H9 (cell line): Measurements from ENCODE around the gene GPN3. TPM values are rescaled to one million over a fixed set of nuclear protein-coding genes. Genes with fewer than 3 reads are reported as not detected.
"Not testable (repeated sequence)": the region's sequence is repeated elsewhere in the genome, so short reads cannot be mapped to it uniquely, and the experiment has no call there.

Experiments used
- DNase-seq: peaks from one replicate; pipeline ENCODE4 v3.0.0-alpha.2; 2017
- H2AFZ ChIP-seq: one replicate; pipeline ENCODE4 v1.6.1; 2013; ENCODE audit warnings: mild to moderate bottlenecking, low read length, control low read depth, moderate library complexity
- H2AK5ac ChIP-seq: 2 replicates; pipeline ENCODE4 v1.6.1; 2013; ENCODE audit warnings: low read length, control low read depth, mixed read lengths; ENCODE audit not compliant: insufficient read length
- H2BK120ac ChIP-seq: one replicate; pipeline ENCODE4 v1.6.1; 2013; ENCODE audit warnings: low read depth, mild to moderate bottlenecking, low read length, control low read depth, inconsistent platforms; ENCODE audit not compliant: poor library complexity, severe bottlenecking
- H2BK12ac ChIP-seq: 2 replicates; pipeline ENCODE4 v1.6.1; 2013; ENCODE audit warnings: low read length, control low read depth, mixed read lengths, low read depth; ENCODE audit not compliant: insufficient read length
- H2BK15ac ChIP-seq: 2 replicates; pipeline ENCODE4 v1.6.1; 2013; ENCODE audit warnings: low read depth, low read length, control low read depth
- H2BK20ac ChIP-seq: one replicate; pipeline ENCODE4 v1.6.1; 2013; ENCODE audit warnings: low read depth, mild to moderate bottlenecking, low read length, control low read depth, inconsistent platforms; ENCODE audit not compliant: poor library complexity, severe bottlenecking
- H2BK5ac ChIP-seq: 2 replicates; pipeline ENCODE4 v1.6.1; 2013; ENCODE audit warnings: low read length, control low read depth, mixed read lengths; ENCODE audit not compliant: insufficient read length
- H3K14ac ChIP-seq: 2 replicates; pipeline ENCODE4 v1.6.1; 2013; ENCODE audit warnings: low read length, control low read depth; ENCODE audit not compliant: insufficient read depth
- H3K18ac ChIP-seq: 2 replicates; pipeline ENCODE4 v1.6.1; 2013; ENCODE audit warnings: low read depth, mild to moderate bottlenecking, mixed read lengths, low read length, control low read depth; ENCODE audit not compliant: insufficient read length
- H3K23ac ChIP-seq: 2 replicates; pipeline ENCODE4 v1.6.1; 2013; ENCODE audit warnings: low read length, control low read depth, mixed read lengths, low read depth; ENCODE audit not compliant: insufficient read length
- H3K23me2 ChIP-seq: 2 replicates; pipeline ENCODE4 v1.6.1; 2013; ENCODE audit warnings: low read depth, mild to moderate bottlenecking, mixed read lengths, low read length, control low read depth; ENCODE audit not compliant: insufficient read length, poor library complexity, severe bottlenecking
- H3K27ac ChIP-seq: 2 replicates; pipeline ENCODE4 v1.5.1; 2013; ENCODE audit warnings: low read length, control low read depth, mixed read lengths, low read depth; ENCODE audit not compliant: insufficient read length
- H3K27me3 ChIP-seq: 2 replicates; pipeline ENCODE4 v1.6.1; 2013; ENCODE audit warnings: low read length, control low read depth, inconsistent platforms; ENCODE audit not compliant: insufficient read depth
- H3K4ac ChIP-seq: 2 replicates; pipeline ENCODE4 v1.6.1; 2013; ENCODE audit warnings: low read depth, mild to moderate bottlenecking, control low read depth, inconsistent platforms, low read length, moderate library complexity
- H3K4me1 ChIP-seq: 2 replicates; pipeline ENCODE4 v1.6.1; 2013; ENCODE audit warnings: low read length, control low read depth, inconsistent platforms; ENCODE audit not compliant: insufficient read depth
- H3K4me2 ChIP-seq: 2 replicates; pipeline ENCODE4 v1.6.1; 2013; ENCODE audit warnings: low read length, control low read depth, mixed read lengths; ENCODE audit not compliant: insufficient read length, insufficient read depth
- H3K56ac ChIP-seq: 2 replicates; pipeline ENCODE4 v1.6.1; 2013; ENCODE audit warnings: low read depth, mild to moderate bottlenecking, mixed read lengths, low read length, control low read depth; ENCODE audit not compliant: insufficient read length
- H3K79me1 ChIP-seq: 2 replicates; pipeline ENCODE4 v1.6.1; 2013; ENCODE audit warnings: low read depth, mild to moderate bottlenecking, moderate library complexity, low read length, control low read depth, inconsistent platforms; ENCODE audit not compliant: insufficient read depth, poor library complexity, severe bottlenecking
- H3K79me2 ChIP-seq: 2 replicates; pipeline ENCODE4 v1.6.1; 2013; ENCODE audit warnings: low read length, control low read depth, inconsistent platforms; ENCODE audit not compliant: insufficient read depth
- H3K9ac ChIP-seq: 2 replicates; pipeline ENCODE4 v1.6.1; 2013; ENCODE audit warnings: low read length, control low read depth, mixed read lengths; ENCODE audit not compliant: insufficient read length; ENCODE audit errors: extremely low read depth
- H3K9me3 ChIP-seq: one replicate; pipeline ENCODE4 v1.6.1; 2013; ENCODE audit warnings: low read depth, low read length, inconsistent platforms; ENCODE audit not compliant: control insufficient read depth
- H3T11ph ChIP-seq: one replicate; pipeline ENCODE4 v1.6.1; 2013; ENCODE audit warnings: mild to moderate bottlenecking, low read length, control low read depth, inconsistent platforms
- H4K20me1 ChIP-seq: one replicate; pipeline ENCODE4 v1.6.1; 2013; ENCODE audit not compliant: control insufficient read depth, insufficient read length, insufficient read depth
- H4K5ac ChIP-seq: 2 replicates; pipeline ENCODE4 v1.6.1; 2013; ENCODE audit warnings: low read depth, mild to moderate bottlenecking, mixed read lengths, low read length, control low read depth; ENCODE audit not compliant: insufficient read length
- H4K8ac ChIP-seq: replicated peaks from 2 replicates; pipeline ENCODE4 v1.6.1; 2013; ENCODE audit warnings: low read length, control low read depth, mixed read lengths, low read depth; ENCODE audit not compliant: insufficient read length
- H4K91ac ChIP-seq: 2 replicates; pipeline ENCODE4 v1.6.1; 2013; ENCODE audit warnings: low read depth, mild to moderate bottlenecking, moderate library complexity, mixed read lengths, low read length, control low read depth; ENCODE audit not compliant: insufficient read length
- H3K27ac Mint-ChIP-seq, 3 experiments: 2 replicates in 2 of 3; 3 replicates in 1 of 3; pipeline ENCODE4 v1.8.0; 2020 to 2021; ENCODE audit warnings: mixed read lengths in 3 of 3, mild to moderate bottlenecking in 1 of 3, moderate library complexity in 1 of 3
- H3K27me3 Mint-ChIP-seq: 2 replicates; pipeline ENCODE4 v1.8.0; 2021; ENCODE audit warnings: low read depth, mild to moderate bottlenecking, moderate library complexity, mixed read lengths
- H3K36me3 Mint-ChIP-seq, 3 experiments: 2 replicates in 2 of 3; 3 replicates in 1 of 3; pipeline ENCODE4 v1.8.0; 2020 to 2021; ENCODE audit warnings: low read depth in 3 of 3, mixed read lengths in 3 of 3; ENCODE audit not compliant: insufficient read depth in 1 of 3
- H3K4me1 Mint-ChIP-seq, 2 experiments: 2 replicates each; pipeline ENCODE4 v1.8.0; 2020; ENCODE audit warnings: mixed read lengths in 2 of 2
- H3K4me3 Mint-ChIP-seq, 2 experiments: 2 replicates in 1 of 2; 3 replicates in 1 of 2; pipeline ENCODE4 v1.8.0; 2020 to 2021; ENCODE audit warnings: mild to moderate bottlenecking in 2 of 2, mixed read lengths in 2 of 2, moderate library complexity in 1 of 2
- H3K9me3 Mint-ChIP-seq, 2 experiments: 2 replicates in 1 of 2; 3 replicates in 1 of 2; pipeline ENCODE4 v1.8.0; 2020; ENCODE audit warnings: mild to moderate bottlenecking in 2 of 2, mixed read lengths in 2 of 2, moderate library complexity in 1 of 2
- CTCF ChIP-seq: fragments of 200-600 bp; sonication (generic); conservative IDR thresholded peaks from 3 replicates; pipeline ENCODE4 v1.8.0; 2021; ENCODE audit warnings: antibody characterized with exemption, mild to moderate bottlenecking
- WGBS: extraction: QIAGEN DNeasy Blood & Tissue Kit; methylation state at CpG from one replicate; pipeline ENCODE4 v1.1.7; 2013; ENCODE audit warnings: missing lambda C conversion rate, low lambda C conversion rate, mixed read lengths; ENCODE audit not compliant: insufficient read length; ENCODE audit errors: extremely low coverage; 5-methylcytosine and 5-hydroxymethylcytosine counted together
- total RNA-seq: library from RNA; stranded (reverse); gene quantifications from 2 replicates; pipeline ENCODE4 v1.2.1, GENCODE V29; 2021

The GPN3 gene
- total RNA-seq, 1 experiment from 2014 or later, result 45.3 TPM

GRCh38 chr12:110431957-110432587, 36.0 kb downstream of the GPN3 start:
- Histone ChIP-seq H3K9me3 (no peaks in the 10 kb centered on the region), H2AK5ac (no peak overlapping the region), H2BK15ac (no peak overlapping the region), H2BK12ac (no peak overlapping the region), H2BK5ac (no peak overlapping the region), H3K4me1 (no peaks in the 10 kb centered on the region), H3K56ac (no peak overlapping the region), H4K20me1 (no peaks in the 10 kb centered on the region), H3K79me1 (no peaks in the 10 kb centered on the region), H2BK20ac (no peak overlapping the region), H3K4me2 (no peak overlapping the region), H3K4ac (no peak overlapping the region), H3K27me3 (no peaks in the 10 kb centered on the region), H3K9ac (no peak overlapping the region), H3K27ac (no peak overlapping the region), H3K23me2 (no peaks in the 10 kb centered on the region), H3K14ac (no peak overlapping the region), H3K23ac (no peak overlapping the region), H2AFZ (no peak overlapping the region), H2BK120ac (no peak overlapping the region), H3T11ph (no peak overlapping the region), H4K91ac (no peak overlapping the region), H4K8ac (no peak overlapping the region), H3K79me2 (no peaks in the 10 kb centered on the region), H3K18ac (no peak overlapping the region), H4K5ac (no peak overlapping the region)
- Mint-ChIP-seq H3K27ac (no peak overlapping the region), H3K36me3 (peaks cover 22 to 30% (median 29%) of the 10 kb centered on the region in 3 experiments; a peak in 6 of 7 replicates), H3K27me3 (no peaks in the 10 kb centered on the region), H3K4me3 (no peak overlapping the region), H3K4me1 (peaks cover 0 to 3% of the 10 kb centered on the region in 2 experiments; a peak in 1 of 4 replicates), H3K9me3 (no peaks in the 10 kb centered on the region; a peak in 1 of 5 replicates)
- WGBS, result no CpG with 5 or more reads among the region's 12 CpGs
- no peak for TF ChIP-seq CTCF
- DNase-seq, result no peak

- H2BK5ac ChIP-seq, H3T11ph ChIP-seq, H3K14ac ChIP-seq, H3K27me3 ChIP-seq, H4K5ac ChIP-seq, H4K8ac ChIP-seq, H3K4me1 Mint-ChIP-seq, H3K4me2 ChIP-seq, DNase-seq, H2BK120ac ChIP-seq, H3K9me3 ChIP-seq, H3K9me3 Mint-ChIP-seq, H2BK20ac ChIP-seq, H3K4me1 ChIP-seq, H3K18ac ChIP-seq, H3K79me2 ChIP-seq, H2BK12ac ChIP-seq, H4K91ac ChIP-seq, H3K56ac ChIP-seq, H3K79me1 ChIP-seq, H3K23ac ChIP-seq, H3K23me2 ChIP-seq, H3K9ac ChIP-seq, H3K4ac ChIP-seq, H2AK5ac ChIP-seq, H3K4me3 Mint-ChIP-seq, H3K27ac ChIP-seq, H2AFZ ChIP-seq, H3K36me3 Mint-ChIP-seq, H4K20me1 ChIP-seq, H3K27me3 Mint-ChIP-seq, H2BK15ac ChIP-seq: not testable (repeated sequence)
- no CpG with 5 or more reads among the region's 15 CpGs for WGBS
- peak overlapping the region in 1 of 3 experiments; percentile 76; a peak in 1 of 7 replicates for H3K27ac Mint-ChIP-seq
Measured at GRCh38 chr12:110429676-110430075, 38.4 kb downstream of the GPN3 start.
